SK-N-SH (cell line): ENCODE data around the gene PRKCB. TPM values are rescaled to one million over a fixed set of nuclear protein-coding genes. Genes with fewer than 3 reads are reported as not detected.

Experiments used
- CTCF ChIA-PET: fragments of 300-600, 350-600 bp; formaldehyde crosslinking; extraction: SDS; loops from one replicate; lab custom pipeline; 2021; lab: Yijun Ruan, JAX
- POLR2A ChIA-PET: fragments of 350-600 bp; sonication (Branson Sonifier 250); formaldehyde crosslinking; extraction: SDS; loops from one replicate; lab custom pipeline; 2020; ENCODE audit warnings: antibody characterized with exemption, inconsistent platforms; lab: Yijun Ruan, JAX
- DNase-seq: peaks from one replicate; pipeline ENCODE4 v3.0.0; 2012
- H2AFZ ChIP-seq: fragments of 200-600 bp; sonication (generic); 2 replicates; pipeline ENCODE4 v1.8.1; 2016; ENCODE audit warnings: antibody characterized with exemption, mild to moderate bottlenecking, low read depth
- H3F3A ChIP-seq: fragments of 200-600 bp; sonication (generic); replicated peaks from 2 replicates; pipeline ENCODE3; 2016; ENCODE audit warnings: antibody characterized with exemption, mild to moderate bottlenecking; ENCODE audit not compliant: insufficient read depth
- H3K27ac ChIP-seq, 2 experiments: fragments of 200-500 bp in 1 of 2; fragments of 200-600 bp in 1 of 2; sonication (Bioruptor generic) in 1 of 2; sonication (generic), shearing (Covaris generic) in 1 of 2; 2 replicates each; pipeline versions ENCODE4 v1.5.1 to v1.6.1; 2014 to 2016; ENCODE audit warnings: low read depth in 2 of 2, inconsistent platforms in 1 of 2, low read length in 1 of 2, mild to moderate bottlenecking in 1 of 2, mixed read lengths in 1 of 2
- H3K27me3 ChIP-seq: fragments of 200-600 bp; sonication (generic), shearing (Covaris generic); 2 replicates; pipeline ENCODE4 v1.6.1; 2016; ENCODE audit warnings: mixed run types; ENCODE audit not compliant: insufficient read depth
- H3K36me3 ChIP-seq, 2 experiments: fragments of 200-500 bp in 1 of 2; fragments of 200-600 bp in 1 of 2; sonication (Bioruptor generic) in 1 of 2; sonication (generic) in 1 of 2; replicated peaks in 1 of 2; 2 replicates each; pipeline versions ENCODE3 to v1.5.1; 2014 to 2016; ENCODE audit warnings: low read length in 1 of 2, mild to moderate bottlenecking in 1 of 2; ENCODE audit not compliant: insufficient read depth in 2 of 2, control insufficient read depth in 1 of 2
- H3K4me1 ChIP-seq, 2 experiments: fragments of 200-500 bp in 1 of 2; fragments of 200-600 bp in 1 of 2; sonication (Bioruptor generic) in 1 of 2; sonication (generic), shearing (Covaris generic) in 1 of 2; 2 replicates each; pipeline versions ENCODE4 v1.5.1 to v1.6.1; 2014 to 2016; ENCODE audit warnings: low read depth in 1 of 2, low read length in 1 of 2, mixed run types in 1 of 2; ENCODE audit not compliant: insufficient read depth in 2 of 2, control insufficient read depth in 1 of 2
- H3K4me2 ChIP-seq: fragments of 200-600 bp; sonication (generic), shearing (Covaris generic); 2 replicates; pipeline ENCODE4 v1.6.1; 2017; ENCODE audit warnings: mixed run types
- H3K4me3 ChIP-seq, 2 experiments: fragments of 200-500 bp in 1 of 2; fragments of 200-600 bp in 1 of 2; sonication (Bioruptor generic) in 1 of 2; sonication (generic), shearing (Covaris generic) in 1 of 2; 2 replicates each; pipeline versions ENCODE4 v1.5.1 to v1.8.1; 2014 to 2016; ENCODE audit warnings: low read depth in 2 of 2, inconsistent platforms in 1 of 2, low read length in 1 of 2, mild to moderate bottlenecking in 1 of 2, mixed read lengths in 1 of 2, moderate library complexity in 1 of 2
- H3K79me2 ChIP-seq: fragments of 200-600 bp; sonication (generic); 2 replicates; pipeline ENCODE4 v1.8.1; 2017; ENCODE audit warnings: mild to moderate bottlenecking; ENCODE audit not compliant: insufficient read depth
- H3K9ac ChIP-seq: fragments of 200-600 bp; sonication (generic); 2 replicates; pipeline ENCODE4 v1.6.1; 2017; ENCODE audit warnings: mixed run types
- H3K9me2 ChIP-seq: fragments of 200-600 bp; sonication (generic); 2 replicates; pipeline ENCODE4 v1.6.1; 2017; ENCODE audit warnings: mixed run types
- H3K9me3 ChIP-seq: fragments of 200-600 bp; sonication (generic); 2 replicates; pipeline ENCODE4 v1.6.1; 2017; ENCODE audit warnings: mixed run types, mild to moderate bottlenecking, moderate library complexity
- H4K20me1 ChIP-seq: fragments of 200-600 bp; sonication (generic); 2 replicates; pipeline ENCODE4 v1.6.1; 2017; ENCODE audit warnings: mild to moderate bottlenecking, mixed run types; ENCODE audit not compliant: insufficient read depth
- CHD2 ChIP-seq: fragments of 150-350 bp; IDR thresholded peaks from 2 replicates; pipeline ENCODE4 v1.6.1; 2018; ENCODE audit warnings: low read length; ENCODE audit not compliant: partially characterized antibody
- EZH2phosphoT487 ChIP-seq: fragments of 200-600 bp; sonication (generic); IDR thresholded peaks from 2 replicates; pipeline ENCODE4 v1.6.1; 2017; ENCODE audit warnings: low read depth, mixed run types, mild to moderate bottlenecking, antibody characterized with exemption, moderate library complexity, borderline replicate concordance
- FOXJ3 ChIP-seq: sonication (generic); formaldehyde crosslinking; IDR thresholded peaks from 2 replicates; pipeline ENCODE4 v1.5.1; 2020; ENCODE audit warnings: mild to moderate bottlenecking, missing genetic modification reagents
- GABPA ChIP-seq: IDR thresholded peaks from 2 replicates; pipeline ENCODE4 v1.4.0; 2012; ENCODE audit warnings: low read depth, mild to moderate bottlenecking
- GATA2 ChIP-seq: sonication (generic); formaldehyde crosslinking; IDR thresholded peaks from 2 replicates; pipeline ENCODE4 v1.5.0; 2020; ENCODE audit warnings: mild to moderate bottlenecking, missing genetic modification reagents
- JUND ChIP-seq: IDR thresholded peaks from 2 replicates; pipeline ENCODE4 v1.4.0; 2012
- MEF2A ChIP-seq: IDR thresholded peaks from 2 replicates; pipeline ENCODE4 v1.4.0; 2012; ENCODE audit warnings: low read depth, borderline replicate concordance
- MXI1 ChIP-seq: IDR thresholded peaks from 2 replicates; pipeline ENCODE4 v1.6.1; 2012; ENCODE audit warnings: mild to moderate bottlenecking, low read depth, low read length, improper control_type of control experiment
- RAD21 ChIP-seq: IDR thresholded peaks from 2 replicates; pipeline ENCODE4 v1.6.1; 2012; ENCODE audit warnings: mild to moderate bottlenecking, low read length
- RCOR1 ChIP-seq: fragments of 150-350 bp; IDR thresholded peaks from 2 replicates; pipeline ENCODE4 v1.6.1; 2017; ENCODE audit warnings: antibody characterized with exemption, low read length
- RXRA ChIP-seq: IDR thresholded peaks from 2 replicates; pipeline ENCODE4 v1.4.0; 2012; ENCODE audit warnings: low read depth, mild to moderate bottlenecking, borderline replicate concordance
- SMC3 ChIP-seq: IDR thresholded peaks from 2 replicates; pipeline ENCODE4 v1.6.1; 2012; ENCODE audit warnings: low read depth, low read length, improper control_type of control experiment
- TEAD4 ChIP-seq: IDR thresholded peaks from 2 replicates; pipeline ENCODE4 v1.4.0; 2012; ENCODE audit warnings: mild to moderate bottlenecking, borderline replicate concordance; ENCODE audit not compliant: insufficient read depth
- WGBS: methylation state at CpG from one replicate; pipeline ENCODE4 v1.1.6; 2017; ENCODE audit warnings: low lambda C conversion rate; 5-methylcytosine and 5-hydroxymethylcytosine counted together
- polyA plus RNA-seq, 3 experiments: library from polyadenylated mRNA; depleted of rRNA; stranded (reverse); fragments of >200 nt; gene quantifications; 2 replicates each; pipeline ENCODE4 v1.2.3, GENCODE V29; 2012
- TF ChIP-seq, protein P1 (sequence below): IDR thresholded peaks from 2 replicates; pipeline ENCODE4 v1.4.0; 2012; ENCODE audit warnings: low read depth, borderline replicate concordance
- TF ChIP-seq, protein P2 (sequence below): fragments of 200-600 bp; sonication (generic); IDR thresholded peaks from 2 replicates; pipeline ENCODE4 v1.6.1; 2017; ENCODE audit warnings: antibody characterized with exemption, mild to moderate bottlenecking, moderate library complexity
- TF ChIP-seq, protein P3 (sequence below): IDR thresholded peaks from 2 replicates; pipeline ENCODE4 v1.4.0; 2012; ENCODE audit warnings: low read depth, borderline replicate concordance
- TF ChIP-seq, protein P4 (sequence below): fragments of 150-350 bp; IDR thresholded peaks from 2 replicates; pipeline ENCODE4 v1.6.1; 2016; ENCODE audit warnings: mild to moderate bottlenecking, low read depth, low read length
- TF ChIP-seq, protein P5 (sequence below): IDR thresholded peaks from 2 replicates; pipeline ENCODE4; 2012

The PRKCB gene
- polyA plus RNA-seq, 1 of the 3 experiments (the other 2 are of a cell fraction): 0.12 TPM

DNA sequence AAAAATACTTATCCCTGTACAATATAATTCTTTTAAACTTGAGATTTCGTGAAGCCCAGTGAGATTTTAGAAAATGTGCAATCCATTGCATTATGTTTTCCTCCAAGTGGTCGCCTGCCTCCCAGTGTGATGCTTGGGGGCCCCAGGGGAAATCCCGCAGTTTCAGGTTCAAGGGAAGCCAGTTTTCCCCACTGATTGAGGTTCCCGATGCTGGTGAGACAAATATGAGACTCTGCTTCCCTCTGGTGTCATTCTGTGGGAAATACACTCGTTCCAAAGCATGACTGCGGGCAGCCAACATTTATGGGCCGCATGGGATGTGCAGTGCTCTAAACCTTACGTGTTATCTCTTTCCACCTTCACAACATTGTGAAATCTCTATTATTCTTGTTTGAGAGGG lies 200.8 kb downstream of the PRKCB start (continued):
- TF ChIP-seq, protein P1, sequence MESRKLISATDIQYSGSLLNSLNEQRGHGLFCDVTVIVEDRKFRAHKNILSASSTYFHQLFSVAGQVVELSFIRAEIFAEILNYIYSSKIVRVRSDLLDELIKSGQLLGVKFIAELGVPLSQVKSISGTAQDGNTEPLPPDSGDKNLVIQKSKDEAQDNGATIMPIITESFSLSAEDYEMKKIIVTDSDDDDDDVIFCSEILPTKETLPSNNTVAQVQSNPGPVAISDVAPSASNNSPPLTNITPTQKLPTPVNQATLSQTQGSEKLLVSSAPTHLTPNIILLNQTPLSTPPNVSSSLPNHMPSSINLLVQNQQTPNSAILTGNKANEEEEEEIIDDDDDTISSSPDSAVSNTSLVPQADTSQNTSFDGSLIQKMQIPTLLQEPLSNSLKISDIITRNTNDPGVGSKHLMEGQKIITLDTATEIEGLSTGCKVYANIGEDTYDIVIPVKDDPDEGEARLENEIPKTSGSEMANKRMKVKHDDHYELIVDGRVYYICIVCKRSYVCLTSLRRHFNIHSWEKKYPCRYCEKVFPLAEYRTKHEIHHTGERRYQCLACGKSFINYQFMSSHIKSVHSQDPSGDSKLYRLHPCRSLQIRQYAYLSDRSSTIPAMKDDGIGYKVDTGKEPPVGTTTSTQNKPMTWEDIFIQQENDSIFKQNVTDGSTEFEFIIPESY: no peak
- TF ChIP-seq JUND (no peak), SMC3 (peak; percentile 82), GATA2 (CRISPR knock-in tag) (no peak)
- TF ChIP-seq, protein P2, sequence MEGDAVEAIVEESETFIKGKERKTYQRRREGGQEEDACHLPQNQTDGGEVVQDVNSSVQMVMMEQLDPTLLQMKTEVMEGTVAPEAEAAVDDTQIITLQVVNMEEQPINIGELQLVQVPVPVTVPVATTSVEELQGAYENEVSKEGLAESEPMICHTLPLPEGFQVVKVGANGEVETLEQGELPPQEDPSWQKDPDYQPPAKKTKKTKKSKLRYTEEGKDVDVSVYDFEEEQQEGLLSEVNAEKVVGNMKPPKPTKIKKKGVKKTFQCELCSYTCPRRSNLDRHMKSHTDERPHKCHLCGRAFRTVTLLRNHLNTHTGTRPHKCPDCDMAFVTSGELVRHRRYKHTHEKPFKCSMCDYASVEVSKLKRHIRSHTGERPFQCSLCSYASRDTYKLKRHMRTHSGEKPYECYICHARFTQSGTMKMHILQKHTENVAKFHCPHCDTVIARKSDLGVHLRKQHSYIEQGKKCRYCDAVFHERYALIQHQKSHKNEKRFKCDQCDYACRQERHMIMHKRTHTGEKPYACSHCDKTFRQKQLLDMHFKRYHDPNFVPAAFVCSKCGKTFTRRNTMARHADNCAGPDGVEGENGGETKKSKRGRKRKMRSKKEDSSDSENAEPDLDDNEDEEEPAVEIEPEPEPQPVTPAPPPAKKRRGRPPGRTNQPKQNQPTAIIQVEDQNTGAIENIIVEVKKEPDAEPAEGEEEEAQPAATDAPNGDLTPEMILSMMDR: peak; percentile 66
- TF ChIP-seq, all 33 proteins: peak for 3

DNA sequence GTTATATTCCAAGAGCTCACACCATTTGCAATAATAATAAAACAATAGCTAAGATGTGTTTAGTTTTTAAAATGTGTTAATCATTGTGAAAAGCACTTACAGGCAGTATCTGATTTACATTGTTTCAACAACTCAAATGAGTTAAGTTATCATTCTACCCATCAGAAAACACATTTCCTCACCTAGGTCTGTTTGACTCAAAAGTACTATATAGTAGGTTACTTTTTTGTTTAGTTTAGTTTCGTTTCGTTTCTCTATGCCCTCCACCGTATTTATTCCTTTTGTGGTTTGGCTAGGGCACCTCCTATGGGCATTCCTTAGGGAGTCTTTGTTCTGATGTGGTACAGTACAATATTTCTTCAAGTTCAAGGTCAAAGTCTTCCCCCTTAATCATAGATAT lies 201.6 kb downstream of the PRKCB start:
- no peaks in the 10 kb centered on the region for H3F3A ChIP-seq
- no peak overlapping the region for H2AFZ ChIP-seq
- WGBS: 19% methylated on average over 3 of the region's 3 CpGs
- ChIA-PET POLR2A (interaction anchor here (0.6 kb wide), 1 partner anchor 358 kb away, joined by 3 read pairs; no protein-coding TSS in a partner anchor), CTCF (interaction anchor here (0.7 to 3.1 kb wide), 25 partner anchors 8 to 487 kb away, joined by 3 to 36 read pairs (median 5); partner anchors contain the start of genes CACNG3 and PLK1)
- H3K9ac ChIP-seq: no peak overlapping the region
- no peaks in the 10 kb centered on the region for H3K9me2 ChIP-seq
- DNase-seq: no peak
- H3K4me1 ChIP-seq: no peaks in the 10 kb centered on the region; a peak in 1 of 4 replicates
- TF ChIP-seq CHD2 (no peak), GABPA (no peak), RAD21 (no peak), EZH2phosphoT487 (no peak), RCOR1 (no peak), MEF2A (no peak), TEAD4 (no peak), RXRA (no peak), MXI1 (no peak), GATA2 (CRISPR knock-in tag) (no peak), FOXJ3 (CRISPR knock-in tag) (no peak), JUND (no peak)
- TF ChIP-seq, protein P3, sequence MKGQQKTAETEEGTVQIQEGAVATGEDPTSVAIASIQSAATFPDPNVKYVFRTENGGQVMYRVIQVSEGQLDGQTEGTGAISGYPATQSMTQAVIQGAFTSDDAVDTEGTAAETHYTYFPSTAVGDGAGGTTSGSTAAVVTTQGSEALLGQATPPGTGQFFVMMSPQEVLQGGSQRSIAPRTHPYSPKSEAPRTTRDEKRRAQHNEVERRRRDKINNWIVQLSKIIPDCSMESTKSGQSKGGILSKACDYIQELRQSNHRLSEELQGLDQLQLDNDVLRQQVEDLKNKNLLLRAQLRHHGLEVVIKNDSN: no peak
- TF ChIP-seq, protein P4, sequence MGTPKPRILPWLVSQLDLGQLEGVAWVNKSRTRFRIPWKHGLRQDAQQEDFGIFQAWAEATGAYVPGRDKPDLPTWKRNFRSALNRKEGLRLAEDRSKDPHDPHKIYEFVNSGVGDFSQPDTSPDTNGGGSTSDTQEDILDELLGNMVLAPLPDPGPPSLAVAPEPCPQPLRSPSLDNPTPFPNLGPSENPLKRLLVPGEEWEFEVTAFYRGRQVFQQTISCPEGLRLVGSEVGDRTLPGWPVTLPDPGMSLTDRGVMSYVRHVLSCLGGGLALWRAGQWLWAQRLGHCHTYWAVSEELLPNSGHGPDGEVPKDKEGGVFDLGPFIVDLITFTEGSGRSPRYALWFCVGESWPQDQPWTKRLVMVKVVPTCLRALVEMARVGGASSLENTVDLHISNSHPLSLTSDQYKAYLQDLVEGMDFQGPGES: no peak
- TF ChIP-seq, protein P5, sequence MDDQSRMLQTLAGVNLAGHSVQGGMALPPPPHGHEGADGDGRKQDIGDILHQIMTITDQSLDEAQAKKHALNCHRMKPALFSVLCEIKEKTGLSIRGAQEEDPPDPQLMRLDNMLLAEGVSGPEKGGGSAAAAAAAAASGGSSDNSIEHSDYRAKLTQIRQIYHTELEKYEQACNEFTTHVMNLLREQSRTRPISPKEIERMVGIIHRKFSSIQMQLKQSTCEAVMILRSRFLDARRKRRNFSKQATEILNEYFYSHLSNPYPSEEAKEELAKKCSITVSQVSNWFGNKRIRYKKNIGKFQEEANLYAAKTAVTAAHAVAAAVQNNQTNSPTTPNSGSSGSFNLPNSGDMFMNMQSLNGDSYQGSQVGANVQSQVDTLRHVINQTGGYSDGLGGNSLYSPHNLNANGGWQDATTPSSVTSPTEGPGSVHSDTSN: no peak
- TF ChIP-seq, protein P2: no peak
- H3K27me3 ChIP-seq: no peaks in the 10 kb centered on the region
- no peaks in the 10 kb centered on the region for H4K20me1 ChIP-seq
- H3K79me2 ChIP-seq: no peaks in the 10 kb centered on the region
- H3K36me3 ChIP-seq: no peaks in the 10 kb centered on the region
- H3K4me3 ChIP-seq: no peak overlapping the region
- H3K4me2 ChIP-seq: no peak overlapping the region
- no peaks in the 10 kb centered on the region for H3K9me3 ChIP-seq
- no peak overlapping the region for H3K27ac ChIP-seq
